ENCODE measurements around the gene TMTC2.

TMTC2 gene

DNA sequence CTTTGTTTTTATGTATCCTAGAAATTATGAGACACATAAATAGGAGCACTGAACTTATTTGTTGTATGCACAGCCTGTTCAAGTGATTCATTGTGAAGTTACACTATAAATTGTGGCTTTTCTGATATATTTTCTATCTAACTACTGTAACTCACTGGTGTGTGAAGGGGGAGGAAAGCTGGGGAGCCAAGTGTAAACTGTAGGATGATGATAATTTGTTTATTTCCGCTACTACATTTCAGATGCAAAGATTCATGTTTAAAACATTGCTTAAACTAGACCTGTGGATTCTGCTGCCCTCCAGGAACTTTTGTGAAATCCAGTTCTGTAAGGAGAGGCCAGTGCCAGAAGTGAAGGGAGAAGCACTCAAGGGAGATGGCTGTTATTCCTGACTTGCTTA is 3.3 kb downstream of the TMTC2 start:
- Mint-ChIP-seq H3K4me1 (ENCODE audit: low read depth in 2 of 2) (peaks cover 19 to 22% of the 10 kb centered on the region in 2 donors), H3K9me3 (no peaks in the 10 kb centered on the region), H3K27me3 (no peaks in the 10 kb centered on the region), H3K27ac (peak overlapping the region in 1 of 2 donors; percentile 15), H3K4me3 (no peak overlapping the region), H3K36me3 (ENCODE audit: insufficient read depth) (peaks cover 16% of the 10 kb centered on the region)
- no peak for ATAC-seq (replicated peaks)
- DNase-seq: no peak

DNA sequence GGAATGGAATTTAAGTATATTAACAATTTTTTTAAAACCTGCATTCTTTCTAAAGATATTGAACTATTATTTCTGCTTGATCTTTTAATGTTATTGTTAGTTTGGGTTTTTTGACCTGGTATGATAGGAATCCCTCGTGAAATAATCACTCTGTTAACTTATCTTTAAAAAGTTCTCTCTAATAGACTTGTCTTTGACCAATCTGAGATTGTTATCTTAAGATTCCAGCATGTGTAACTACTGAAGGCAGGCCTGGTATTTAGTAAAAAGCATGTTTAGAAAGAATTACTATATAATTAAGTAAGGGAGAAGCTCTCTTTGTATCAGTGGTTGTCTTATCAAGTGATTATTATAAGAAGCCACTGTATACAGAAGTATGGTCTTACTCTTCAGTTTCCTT is 4.8 kb downstream of the TMTC2 start:
- H3K36me3 Mint-ChIP-seq (ENCODE audit: insufficient read depth): peaks cover 12% of the 10 kb centered on the region

DNA sequence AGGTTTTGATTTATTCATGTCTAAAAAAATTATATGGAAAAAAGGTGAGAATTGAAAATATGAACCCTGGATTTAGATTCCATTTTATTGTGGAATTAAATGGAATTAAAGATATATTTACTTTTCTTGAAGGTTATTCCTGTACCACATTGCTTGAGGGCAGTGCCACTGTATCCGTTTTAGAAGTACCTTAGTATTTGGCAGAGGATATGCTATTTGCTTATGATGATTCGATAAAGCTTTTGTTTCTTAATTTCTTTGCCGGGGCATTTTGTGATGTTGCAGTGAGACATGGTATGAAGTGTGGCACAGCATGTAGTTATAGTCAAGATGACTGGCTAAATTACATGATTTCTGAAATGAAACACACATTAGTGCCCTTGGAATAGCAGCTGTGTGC is 7.6 kb downstream of the TMTC2 start:
- ATAC-seq (replicated peaks) (no peak), DNase-seq (no peak)
- H3K27ac Mint-ChIP-seq: no peak overlapping the region
- no peaks in the 10 kb centered on the region for H3K36me3 Mint-ChIP-seq (ENCODE audit: insufficient read depth)
- no peak overlapping the region for H3K4me3 Mint-ChIP-seq
- peaks cover 0 to 4% of the 10 kb centered on the region in 2 donors for H3K4me1 Mint-ChIP-seq (ENCODE audit: low read depth in 2 of 2)
- H3K9me3 Mint-ChIP-seq: no peaks in the 10 kb centered on the region
- H3K27me3 Mint-ChIP-seq: no peaks in the 10 kb centered on the region

More for the DNA sequence above, 4.8 kb downstream of the TMTC2 start:
- H3K27me3 Mint-ChIP-seq: no peaks in the 10 kb centered on the region
- no peak for DNase-seq
- H3K4me3 Mint-ChIP-seq: no peak overlapping the region
- H3K4me1 Mint-ChIP-seq (ENCODE audit: low read depth in 2 of 2): peaks cover 11 to 13% of the 10 kb centered on the region in 2 donors
- H3K9me3 Mint-ChIP-seq: no peaks in the 10 kb centered on the region
- H3K27ac Mint-ChIP-seq: no peak overlapping the region
- ATAC-seq (replicated peaks): no peak

DNA sequence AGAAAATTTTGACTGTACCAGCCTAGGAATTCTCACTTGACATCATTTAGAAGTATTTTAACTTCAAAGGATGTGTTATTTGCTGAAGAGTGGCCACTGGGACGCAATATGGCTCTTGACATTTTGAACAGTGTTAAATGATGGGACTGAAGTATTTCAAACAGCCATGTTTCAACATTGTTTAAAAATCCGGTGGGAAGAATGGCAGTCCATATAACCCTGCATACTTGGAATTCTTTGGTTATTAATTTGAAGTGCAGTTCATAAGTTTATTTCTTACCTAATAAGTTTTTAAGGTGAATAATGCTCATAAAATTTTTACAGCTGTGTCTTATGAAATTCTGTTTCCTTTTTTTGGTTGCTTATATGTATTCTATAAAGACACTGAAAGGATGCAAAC is 8.3 kb downstream of the TMTC2 start:
- DNase-seq: no peak
- Mint-ChIP-seq H3K27me3 (no peaks in the 10 kb centered on the region), H3K4me3 (no peak overlapping the region), H3K4me1 (ENCODE audit: low read depth in 2 of 2) (peaks cover 0 to 2% of the 10 kb centered on the region in 2 donors), H3K9me3 (no peaks in the 10 kb centered on the region), H3K36me3 (ENCODE audit: insufficient read depth) (no peaks in the 10 kb centered on the region), H3K27ac (no peak overlapping the region)
- no peak for ATAC-seq (replicated peaks)

DNA sequence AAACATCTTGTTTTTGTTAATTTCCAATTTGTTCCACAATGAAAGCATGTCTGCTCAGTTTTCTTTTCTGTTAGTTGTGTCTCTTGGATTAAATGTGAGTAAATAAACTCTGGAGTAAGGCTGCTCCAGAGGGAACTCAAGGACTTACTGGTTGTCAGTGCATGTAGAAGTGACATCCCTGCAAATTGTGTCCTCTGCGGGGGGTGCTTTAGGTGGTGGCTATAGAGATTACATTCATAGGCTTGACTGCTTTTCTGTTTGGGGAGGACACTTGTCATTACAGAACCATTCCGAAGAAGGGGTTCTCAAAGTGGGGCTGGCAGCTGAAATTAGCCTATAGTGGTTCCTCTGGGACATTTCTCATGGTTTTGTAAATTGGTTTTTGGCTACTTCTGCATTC is 8.8 kb downstream of the TMTC2 start:
- ATAC-seq (replicated peaks) (no peak), DNase-seq (no peak)
- Mint-ChIP-seq H3K4me1 (ENCODE audit: low read depth in 2 of 2) (no peaks in the 10 kb centered on the region), H3K9me3 (no peaks in the 10 kb centered on the region), H3K36me3 (ENCODE audit: insufficient read depth) (no peaks in the 10 kb centered on the region), H3K27ac (no peak overlapping the region), H3K27me3 (no peaks in the 10 kb centered on the region), H3K4me3 (no peak overlapping the region)

DNA sequence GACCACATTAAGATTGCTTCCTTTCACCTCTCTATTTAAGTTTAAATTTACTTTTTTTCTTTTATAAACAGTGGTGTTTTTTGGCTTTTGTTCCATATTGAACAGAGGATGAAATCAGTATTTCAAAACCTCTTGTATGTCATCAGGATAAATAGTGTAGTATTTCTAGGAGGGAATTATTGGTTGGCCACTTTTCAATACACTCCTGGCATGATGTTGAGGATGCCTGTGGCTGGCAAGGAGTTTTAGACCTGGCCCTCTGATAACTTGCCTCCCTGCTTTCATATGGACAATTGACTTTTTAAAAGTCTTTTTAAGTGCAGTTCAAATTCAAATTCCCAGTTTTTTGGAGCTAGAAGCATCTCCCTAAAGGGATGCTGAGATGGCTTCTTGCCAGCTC is 9.8 kb downstream of the TMTC2 start:
- H3K4me1 Mint-ChIP-seq (ENCODE audit: low read depth in 2 of 2): no peaks in the 10 kb centered on the region
- no peak for ATAC-seq (replicated peaks)
- DNase-seq: no peak
- H3K27me3 Mint-ChIP-seq: no peaks in the 10 kb centered on the region
- H3K4me3 Mint-ChIP-seq: no peak overlapping the region
- no peaks in the 10 kb centered on the region for H3K36me3 Mint-ChIP-seq (ENCODE audit: insufficient read depth)
- H3K27ac Mint-ChIP-seq: no peak overlapping the region
- H3K9me3 Mint-ChIP-seq: no peaks in the 10 kb centered on the region

DNA sequence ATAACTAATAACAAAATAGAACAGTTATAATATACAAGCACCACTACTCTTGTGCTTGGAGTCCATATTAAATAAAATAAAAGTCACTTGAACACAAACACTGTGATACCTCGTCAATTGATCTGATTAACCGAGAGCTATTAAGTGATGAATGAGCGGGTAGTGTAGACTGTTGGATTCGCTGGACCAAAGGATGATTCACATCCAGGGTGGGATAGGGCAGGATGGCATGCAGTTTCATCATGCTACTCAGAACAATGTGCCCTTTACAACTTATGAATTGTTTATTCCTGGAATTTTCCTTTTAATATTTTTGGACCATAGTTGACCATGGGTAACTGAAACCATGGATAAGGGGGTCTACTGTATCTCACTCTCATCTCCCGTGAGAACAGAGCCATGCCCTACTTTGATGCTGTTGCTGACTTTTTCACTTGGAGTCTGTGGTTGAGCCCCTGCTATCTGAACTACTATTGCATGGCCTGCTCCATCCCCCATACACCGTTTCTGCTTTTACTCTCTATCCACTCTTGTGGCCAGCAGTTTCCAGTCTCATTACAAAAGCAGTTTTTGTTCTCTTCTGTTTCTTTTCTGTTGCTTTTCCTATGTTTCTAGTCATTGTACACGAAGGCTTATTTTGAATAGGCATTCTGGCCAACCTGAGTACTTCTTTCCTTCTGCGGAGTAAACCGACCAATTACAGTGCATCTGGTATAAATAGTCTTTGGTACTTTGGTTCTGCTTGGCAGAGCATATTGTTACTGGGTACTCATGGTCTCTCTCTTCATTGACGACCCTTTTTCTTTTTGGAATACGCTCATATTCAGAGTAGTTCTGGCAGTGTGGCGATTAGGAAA is 12.2 kb downstream of the TMTC2 start:
- Mint-ChIP-seq H3K36me3 (ENCODE audit: insufficient read depth) (no peaks in the 10 kb centered on the region), H3K4me1 (ENCODE audit: low read depth in 2 of 2) (no peaks in the 10 kb centered on the region), H3K9me3 (no peaks in the 10 kb centered on the region), H3K4me3 (no peak overlapping the region), H3K27me3 (no peaks in the 10 kb centered on the region), H3K27ac (no peak overlapping the region)
- ATAC-seq (replicated peaks) (no peak), DNase-seq (no peak)

DNA sequence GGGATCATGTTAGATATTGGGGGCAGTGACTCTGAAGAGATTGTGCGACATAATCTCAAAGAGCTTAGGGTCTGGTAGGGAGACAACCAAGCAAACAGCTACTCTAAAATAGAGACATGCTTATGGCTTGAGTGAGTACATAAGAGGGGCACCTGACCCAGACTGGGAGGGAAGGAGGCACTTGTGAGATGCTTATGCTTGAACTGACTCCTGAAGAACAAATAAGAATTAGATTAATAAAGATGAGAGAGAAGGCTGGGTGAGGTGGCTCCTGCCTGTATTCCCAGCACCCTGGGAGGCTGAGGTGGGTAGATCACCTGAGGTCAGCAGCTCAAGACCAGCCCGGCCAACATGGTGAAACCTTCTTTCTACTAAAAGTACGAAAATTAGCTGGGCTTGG is 19.1 kb downstream of the TMTC2 start:
- no peak for DNase-seq
- no peaks in the 10 kb centered on the region for H3K27me3 Mint-ChIP-seq
- ATAC-seq (replicated peaks): no peak
- peaks cover 0 to 4% of the 10 kb centered on the region in 2 donors for H3K4me1 Mint-ChIP-seq (ENCODE audit: low read depth in 2 of 2)
- H3K4me3 Mint-ChIP-seq: no peak overlapping the region
- no peaks in the 10 kb centered on the region for H3K9me3 Mint-ChIP-seq
- no peak overlapping the region for H3K27ac Mint-ChIP-seq
- no peaks in the 10 kb centered on the region for H3K36me3 Mint-ChIP-seq (ENCODE audit: insufficient read depth)

DNA sequence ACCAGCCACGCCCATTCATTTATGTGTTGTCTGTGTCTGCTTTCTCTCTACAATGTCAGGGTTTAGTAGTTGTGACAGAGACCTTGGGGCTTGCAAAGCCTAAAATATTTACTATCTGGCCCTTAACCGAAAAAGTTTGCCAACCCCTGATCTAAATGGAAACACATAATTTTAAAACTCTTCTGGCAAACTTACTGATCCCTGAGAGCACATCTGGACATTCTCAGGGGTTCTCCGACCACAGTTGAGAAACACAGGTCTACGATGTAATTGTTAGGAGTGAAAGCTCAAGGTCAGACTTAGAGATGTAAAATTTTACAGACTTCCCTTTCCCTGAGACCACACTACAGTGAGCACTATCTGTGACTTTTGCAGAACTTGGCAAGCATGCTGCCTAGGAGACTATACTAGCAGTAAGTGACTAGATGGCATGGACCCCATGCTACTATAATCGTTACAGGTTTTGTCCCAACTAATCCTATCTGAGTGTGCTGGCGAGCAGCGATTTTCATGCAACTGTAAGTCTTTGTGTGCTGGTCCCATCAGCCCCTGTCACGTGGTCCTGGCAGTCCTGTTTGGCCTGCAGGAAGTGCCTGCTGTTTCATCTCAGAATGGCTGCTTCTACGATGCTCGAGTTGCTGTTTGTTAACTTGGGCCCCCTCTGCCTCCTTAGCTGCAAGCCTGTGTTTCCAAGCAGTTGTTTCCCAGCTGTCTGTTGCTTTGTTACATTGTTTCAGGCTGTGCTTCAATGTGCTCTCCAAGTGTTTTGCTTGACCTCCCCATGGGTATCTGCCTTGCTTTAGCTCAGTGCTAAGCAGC is 21.6 kb downstream of the TMTC2 start:
- Mint-ChIP-seq H3K36me3 (ENCODE audit: insufficient read depth) (no peaks in the 10 kb centered on the region), H3K4me1 (ENCODE audit: low read depth in 2 of 2) (peaks cover 0 to 4% of the 10 kb centered on the region in 2 donors), H3K27ac (no peak overlapping the region), H3K27me3 (no peaks in the 10 kb centered on the region), H3K4me3 (no peak overlapping the region), H3K9me3 (peaks cover 0 to 2% of the 10 kb centered on the region in 2 donors)
- DNase-seq (no peak), ATAC-seq (replicated peaks) (no peak)

DNA sequence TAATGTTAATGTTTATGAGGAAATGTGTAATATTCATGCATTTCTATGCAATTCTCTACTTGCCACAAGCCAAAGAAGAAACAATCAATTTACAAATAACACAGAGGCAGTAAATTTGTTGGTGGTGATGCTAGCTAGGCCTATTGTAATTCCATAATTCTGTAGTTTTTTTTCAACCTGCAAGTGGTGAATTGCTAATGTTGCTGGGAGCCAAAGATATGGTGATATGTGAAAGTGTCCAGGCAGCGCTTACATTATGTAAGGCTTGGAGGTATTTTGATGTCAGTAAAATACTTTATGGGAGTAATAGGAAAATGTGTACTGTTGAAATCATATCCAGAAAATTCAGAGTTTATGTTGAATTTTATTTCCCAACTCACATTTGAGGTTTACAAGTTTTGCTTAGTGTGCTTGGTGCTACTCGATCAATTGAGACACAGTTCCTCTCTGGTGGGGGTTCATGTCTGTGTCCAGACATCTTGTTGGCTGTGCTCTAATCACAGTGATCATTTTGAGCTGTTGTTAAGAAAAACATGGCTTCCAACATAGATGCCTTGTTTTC is 23.2 kb downstream of the TMTC2 start:
- no peak for ATAC-seq (replicated peaks)
- peaks cover 0 to 4% of the 10 kb centered on the region in 2 donors for H3K4me1 Mint-ChIP-seq (ENCODE audit: low read depth in 2 of 2)

DNA sequence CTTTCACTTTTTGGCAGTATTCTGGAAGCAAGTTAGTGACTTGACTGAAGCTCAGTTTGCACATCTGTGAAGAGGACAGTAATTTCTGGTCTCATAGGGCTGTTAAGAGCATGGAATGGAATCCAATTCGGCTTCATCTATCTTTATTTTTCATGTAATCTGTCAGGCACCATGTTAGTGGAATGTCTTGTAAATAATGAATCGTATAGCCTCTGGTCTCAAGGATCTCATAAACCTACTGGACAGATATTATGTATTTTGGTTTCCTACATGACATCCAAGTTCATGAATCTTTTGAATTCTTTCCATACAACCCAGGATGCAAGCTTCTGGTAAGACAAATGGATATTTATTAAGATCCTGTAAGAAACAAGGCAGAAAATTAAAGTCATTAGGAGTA is 24.0 kb downstream of the TMTC2 start:
- Mint-ChIP-seq H3K27me3 (no peaks in the 10 kb centered on the region), H3K4me1 (ENCODE audit: low read depth in 2 of 2) (peaks cover 0 to 2% of the 10 kb centered on the region in 2 donors), H3K27ac (no peak overlapping the region), H3K36me3 (ENCODE audit: insufficient read depth) (no peaks in the 10 kb centered on the region), H3K4me3 (no peak overlapping the region), H3K9me3 (peaks cover 0 to 2% of the 10 kb centered on the region in 2 donors)
- no peak for DNase-seq
- no peak for ATAC-seq (replicated peaks)

More for the DNA sequence above, 23.2 kb downstream of the TMTC2 start:
- H3K9me3 Mint-ChIP-seq: peaks cover 0 to 2% of the 10 kb centered on the region in 2 donors
- H3K27me3 Mint-ChIP-seq: no peaks in the 10 kb centered on the region
- H3K4me3 Mint-ChIP-seq: no peak overlapping the region
- H3K27ac Mint-ChIP-seq: no peak overlapping the region
- no peak for DNase-seq
- H3K36me3 Mint-ChIP-seq (ENCODE audit: insufficient read depth): no peaks in the 10 kb centered on the region

DNA sequence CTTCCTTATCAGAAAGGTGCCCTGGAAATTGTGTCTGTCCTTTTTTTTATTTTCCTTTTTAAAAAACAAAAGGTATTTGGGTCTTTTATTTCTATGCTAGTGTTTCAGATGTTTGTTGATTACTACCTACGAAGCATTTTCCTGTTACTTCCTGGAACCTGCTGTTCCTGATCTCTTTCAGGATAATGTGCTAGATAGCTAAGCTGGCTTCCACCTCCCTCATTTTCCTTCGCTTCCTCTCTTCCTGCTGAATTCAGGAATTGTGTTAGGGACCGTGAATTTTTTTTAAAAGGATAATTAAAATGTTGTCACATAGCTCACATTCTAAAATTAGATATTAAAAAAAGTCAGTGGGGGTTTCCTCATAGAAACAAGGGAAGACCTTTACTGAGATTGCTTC is 27.7 kb downstream of the TMTC2 start:
- ATAC-seq (replicated peaks) (no peak), DNase-seq (no peak)
- Mint-ChIP-seq H3K27ac (no peak overlapping the region), H3K9me3 (peaks cover 0 to 2% of the 10 kb centered on the region in 2 donors), H3K4me3 (no peak overlapping the region), H3K36me3 (ENCODE audit: insufficient read depth) (no peaks in the 10 kb centered on the region), H3K4me1 (ENCODE audit: low read depth in 2 of 2) (no peaks in the 10 kb centered on the region), H3K27me3 (no peaks in the 10 kb centered on the region)

DNA sequence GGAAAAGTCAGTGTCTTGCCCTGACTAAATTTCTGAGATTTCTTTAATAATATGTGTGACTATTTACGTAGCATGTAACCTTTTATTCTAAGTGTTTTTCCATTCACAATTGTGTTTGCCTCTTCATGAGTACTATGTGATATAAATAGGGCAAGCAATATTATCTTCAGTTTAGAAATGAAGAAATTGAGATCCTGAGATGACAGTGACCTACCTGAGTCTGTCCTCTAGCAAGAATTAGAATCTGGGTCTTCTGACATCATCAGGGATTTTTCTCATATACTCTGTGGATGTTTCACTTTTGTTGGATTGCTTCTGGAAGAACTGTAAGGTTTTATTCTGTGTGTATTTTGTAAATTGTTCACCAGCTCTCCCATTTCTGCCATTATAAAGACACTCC is 35.0 kb downstream of the TMTC2 start:
- Mint-ChIP-seq H3K27me3 (no peaks in the 10 kb centered on the region), H3K9me3 (no peaks in the 10 kb centered on the region), H3K27ac (no peak overlapping the region), H3K4me1 (ENCODE audit: low read depth in 2 of 2) (no peaks in the 10 kb centered on the region), H3K36me3 (ENCODE audit: insufficient read depth) (no peaks in the 10 kb centered on the region), H3K4me3 (no peak overlapping the region)
- ATAC-seq (replicated peaks): no peak
- DNase-seq: no peak

All from effector memory CD8-positive, alpha-beta T cell (primary cell).